Measurements from ENCODE around the gene GUCY1A2.
"Not testable (repeated sequence)": the region's sequence is repeated elsewhere in the genome, so short reads cannot be mapped to it uniquely, and the experiment has no call there.

GUCY1A2 gene

GRCh38 chr11:106917973-106918372 is 100.3 kb downstream of the GUCY1A2 start:
- no peak overlapping the region for H3K27ac ChIP-seq
- H3K27me3 ChIP-seq, result no peaks in the 10 kb centered on the region
- TF ChIP-seq CTCF (IDR thresholded peaks at IDR 0.05), result no peak
- DNase-seq, result no peak
- H3K4me1 ChIP-seq, result no peaks in the 10 kb centered on the region
- intact Hi-C loops (cut with DNase I; ENCODE audit: low total_unique reads), result no loop called here
- H3K4me3 ChIP-seq, result no peak overlapping the region
- no peaks in the 10 kb centered on the region for H3K36me3 ChIP-seq
- H3K9me3 ChIP-seq, result no peaks in the 10 kb centered on the region

GRCh38 chr11:106914409-106914808 is 103.9 kb downstream of the GUCY1A2 start:
- H3K4me1 ChIP-seq, result no peaks in the 10 kb centered on the region
- H3K36me3 ChIP-seq, result no peaks in the 10 kb centered on the region

GRCh38 chr11:106913141-106913540 is 105.1 kb downstream of the GUCY1A2 start:
- H3K9me3 ChIP-seq, result no peaks in the 10 kb centered on the region
- H3K4me1 ChIP-seq, result no peaks in the 10 kb centered on the region
- no peaks in the 10 kb centered on the region for H3K27me3 ChIP-seq
- TF ChIP-seq CTCF (IDR thresholded peaks at IDR 0.05), result no peak
- intact Hi-C loops (cut with DNase I; ENCODE audit: low total_unique reads), result no loop called here
- no peak for DNase-seq
- H3K4me3 ChIP-seq, result no peak overlapping the region
- H3K27ac ChIP-seq, result no peak overlapping the region
- H3K36me3 ChIP-seq, result no peaks in the 10 kb centered on the region

More at GRCh38 chr11:106914409-106914808, 103.9 kb downstream of the GUCY1A2 start:
- intact Hi-C loops (cut with DNase I; ENCODE audit: low total_unique reads), result no loop called here
- no peak for TF ChIP-seq CTCF (IDR thresholded peaks at IDR 0.05)
- no peak overlapping the region for H3K27ac ChIP-seq
- no peak for DNase-seq
- H3K9me3 ChIP-seq, result no peaks in the 10 kb centered on the region
- H3K27me3 ChIP-seq, result no peaks in the 10 kb centered on the region
- no peak overlapping the region for H3K4me3 ChIP-seq

- no peaks in the 10 kb centered on the region for H3K9me3 ChIP-seq
- no peaks in the 10 kb centered on the region for H3K27me3 ChIP-seq
- H3K27ac ChIP-seq, result no peak overlapping the region
- intact Hi-C loops (cut with DNase I; ENCODE audit: low total_unique reads), result no loop called here
- DNase-seq, result no peak
- H3K36me3 ChIP-seq, result no peaks in the 10 kb centered on the region
- no peak for TF ChIP-seq CTCF (IDR thresholded peaks at IDR 0.05)
- H3K4me3 ChIP-seq, result no peak overlapping the region
- no peaks in the 10 kb centered on the region for H3K4me1 ChIP-seq
These were observed 113.5 kb downstream of the GUCY1A2 start for GRCh38 chr11:106904826-106905225.

- Histone ChIP-seq H3K27ac (no peak overlapping the region), H3K27me3 (no peaks in the 10 kb centered on the region), H3K36me3 (no peaks in the 10 kb centered on the region), H3K4me3 (no peak overlapping the region), H3K4me1 (no peaks in the 10 kb centered on the region), H3K9me3 (no peaks in the 10 kb centered on the region)
- intact Hi-C loops (cut with DNase I; ENCODE audit: low total_unique reads), result no loop called here
- no peak for TF ChIP-seq CTCF (IDR thresholded peaks at IDR 0.05)
- no peak for DNase-seq
These were observed 128.6 kb downstream of the GUCY1A2 start for GRCh38 chr11:106889718-106890117.

GRCh38 chr11:106888386-106888785 is 129.9 kb downstream of the GUCY1A2 start:
- H3K27me3 ChIP-seq, result no peaks in the 10 kb centered on the region
- H3K4me3 ChIP-seq, result no peak overlapping the region
- DNase-seq, result no peak
- intact Hi-C loops (cut with DNase I; ENCODE audit: low total_unique reads), result no loop called here
- no peaks in the 10 kb centered on the region for H3K9me3 ChIP-seq
- no peak overlapping the region for H3K27ac ChIP-seq
- no peak for TF ChIP-seq CTCF (IDR thresholded peaks at IDR 0.05)
- no peaks in the 10 kb centered on the region for H3K4me1 ChIP-seq
- no peaks in the 10 kb centered on the region for H3K36me3 ChIP-seq

GRCh38 chr11:106883693-106884092 is 134.6 kb downstream of the GUCY1A2 start:
- H3K27me3 ChIP-seq; H3K4me1 ChIP-seq; H3K27ac ChIP-seq; H3K36me3 ChIP-seq; H3K9me3 ChIP-seq; DNase-seq; intact Hi-C loops (cut with DNase I; ENCODE audit: low total_unique reads); H3K4me3 ChIP-seq: not testable (repeated sequence)

Data from tibial artery (tissue), 4 donors.